Activated CD8-positive, alpha-beta memory T cell treated with anti-CD3 and anti-CD28 coated beads, Interleukin-2, amount 50 U/mL, for 24 hours (primary cell): ENCODE data around the gene HDAC11.
"Not testable (repeated sequence)": the region's sequence is repeated elsewhere in the genome, so short reads cannot be mapped to it uniquely, and the experiment has no call there.

Experiments used
- DNase-seq: peaks from one replicate; pipeline ENCODE4 v3.0.0-alpha.2; 2020; ENCODE audit errors: extremely low read depth

Gene HDAC11

GRCh38 chr3:13479582-13480339, at the start of gene HDAC11:
HDAC11 (plus strand) TSS chr3:13480306; CDS start chr3:13480348, 42 bp downstream.
- DNase-seq: peak; percentile 96

DNA sequence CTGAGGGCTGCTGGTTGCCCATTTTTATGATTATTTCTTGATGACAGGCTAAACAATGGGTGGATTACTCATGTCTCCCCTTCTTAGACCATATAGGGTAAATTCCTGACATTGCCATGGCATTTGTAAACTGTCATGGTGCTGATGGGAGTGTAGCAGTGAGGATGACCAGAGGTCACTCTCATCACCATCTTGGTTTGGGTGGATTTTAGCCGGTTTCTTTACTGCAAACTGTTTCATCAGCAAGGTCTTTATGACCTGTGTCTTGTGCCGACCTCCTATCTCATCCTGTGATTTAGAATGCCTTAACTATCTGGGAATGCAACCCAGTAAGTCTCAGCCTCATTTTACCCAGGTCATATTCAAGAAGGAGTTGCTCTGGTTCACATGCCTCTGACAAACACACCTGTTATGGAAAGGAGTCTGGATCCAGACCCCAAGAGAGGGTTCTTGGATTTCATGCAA, 49.7 kb upstream of the HDAC11 start:
- DNase-seq: not testable (repeated sequence)

DNA sequence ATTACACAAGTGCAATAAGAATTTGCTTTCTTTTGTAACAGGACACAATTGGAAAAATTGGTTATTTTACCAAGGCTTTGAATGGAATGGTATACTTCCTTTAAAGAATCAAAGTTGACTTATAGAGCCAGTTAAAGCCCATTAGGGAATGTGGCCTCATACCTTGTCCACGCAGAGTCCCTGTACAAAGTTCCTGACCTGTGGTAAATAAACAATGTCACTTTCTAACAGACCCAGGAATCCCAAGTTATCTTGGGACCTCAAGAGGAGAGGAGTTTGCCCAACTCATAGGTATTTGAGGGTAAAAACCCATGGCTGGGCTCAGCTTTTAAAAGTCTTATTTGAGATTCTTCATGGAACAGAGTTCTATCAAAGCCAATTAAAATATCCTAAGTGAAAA, 48.0 kb upstream of the HDAC11 start:
- no peak for DNase-seq

DNA sequence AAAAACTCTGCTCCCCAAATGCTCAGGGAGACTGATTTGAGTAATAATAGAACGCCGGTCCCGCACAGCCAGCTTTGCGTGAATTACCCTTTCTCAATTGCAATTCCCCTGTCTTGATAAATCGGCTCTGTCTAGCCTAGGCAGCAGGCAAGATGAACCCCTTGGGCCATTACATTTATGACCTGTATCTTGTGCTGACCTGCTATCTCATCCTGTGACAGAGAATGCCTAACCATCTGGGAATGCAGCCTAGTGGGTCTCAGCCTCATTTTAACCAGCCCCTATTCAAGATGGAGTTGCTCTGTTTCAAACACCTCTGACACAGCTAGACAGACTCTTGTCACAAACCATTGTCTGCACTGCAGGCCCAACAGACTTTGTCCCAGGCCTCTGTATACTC, 46.2 kb upstream of the HDAC11 start:
- no peak for DNase-seq

DNA sequence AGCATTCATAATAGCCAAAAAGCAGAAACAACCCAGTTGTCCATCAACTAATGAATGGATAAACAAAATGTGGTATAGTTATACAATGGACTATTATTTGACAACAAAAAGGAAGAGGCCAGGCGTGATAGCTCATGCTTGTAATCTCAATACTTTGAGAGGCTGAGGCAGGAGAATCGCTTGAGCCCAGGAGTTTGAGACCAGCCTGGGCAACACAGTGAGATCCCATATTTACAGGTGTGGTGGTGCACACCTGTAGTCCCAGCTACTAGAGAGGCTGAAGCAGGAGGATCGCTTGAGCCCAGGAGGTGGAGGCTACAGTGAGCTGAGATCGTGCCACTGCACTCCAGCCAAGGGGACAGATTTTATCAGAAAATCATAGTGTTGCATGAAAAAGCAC, 43.9 kb upstream of the HDAC11 start:
- DNase-seq: not testable (repeated sequence)

GRCh38 chr3:13440204-13440817, 39.8 kb upstream of the HDAC11 start:
- no peak for DNase-seq

- not testable (repeated sequence) for DNase-seq
Measured at GRCh38 chr3:13442882-13443281, 37.2 kb upstream of the HDAC11 start.

DNA sequence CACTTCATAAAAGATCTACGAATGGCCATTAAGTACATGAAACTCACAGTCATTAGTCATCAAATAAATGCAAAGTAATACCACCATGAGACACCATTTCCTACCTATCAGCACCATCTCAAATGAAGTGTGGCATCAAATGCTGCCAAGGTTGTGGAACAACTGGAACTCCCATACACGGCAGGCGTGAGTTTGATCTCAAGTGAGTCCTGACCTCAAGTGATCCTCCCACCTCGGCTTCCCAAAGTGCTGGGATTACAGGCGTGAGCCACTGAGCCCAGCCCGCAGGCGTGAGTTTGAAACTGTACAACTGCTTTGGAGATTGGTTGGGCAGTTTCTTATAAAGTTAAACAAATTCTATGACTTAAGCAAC, 28.8 kb upstream of the HDAC11 start:
- DNase-seq: no peak

DNA sequence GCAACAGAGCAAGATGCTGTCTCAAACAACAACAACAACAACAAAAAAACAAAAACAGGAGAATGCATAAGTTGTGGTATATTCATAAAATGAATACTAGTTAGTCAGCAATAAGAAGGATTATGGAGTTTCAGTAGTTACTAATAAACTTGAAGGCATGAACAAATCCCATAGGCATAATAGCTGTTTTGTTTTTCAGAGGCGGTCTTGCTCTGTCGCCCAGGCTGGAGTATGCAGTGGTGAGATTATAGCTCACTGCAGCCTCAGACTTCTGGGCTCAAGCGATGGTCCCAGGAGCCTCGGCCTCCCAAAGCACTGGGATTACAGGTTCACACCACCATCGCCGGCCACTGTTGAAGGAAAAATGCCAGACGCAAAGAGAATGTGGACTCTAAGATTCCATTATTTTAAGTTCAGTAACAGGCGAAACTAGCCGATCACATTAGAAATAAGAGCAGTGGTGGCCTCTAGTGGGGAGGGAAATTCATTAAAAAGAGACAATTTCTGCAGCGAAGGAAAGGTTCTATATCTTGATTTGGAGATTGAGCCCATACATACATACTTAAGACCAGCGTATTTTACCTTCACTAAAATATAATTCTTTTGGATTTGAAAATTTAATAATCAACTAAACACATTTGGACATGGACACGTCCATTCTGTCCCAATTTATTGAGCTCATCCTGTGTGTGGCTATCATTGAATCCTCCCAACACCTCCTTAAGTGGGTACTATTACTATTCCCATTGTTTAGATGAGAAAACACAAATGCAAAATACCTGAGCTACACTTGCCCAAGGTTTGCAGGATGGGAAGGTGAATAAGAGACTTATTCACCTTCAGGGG, 27.4 kb upstream of the HDAC11 start:
- DNase-seq: no peak

GRCh38 chr3:13455644-13456043, 24.5 kb upstream of the HDAC11 start:
- DNase-seq: no peak

- no peak for DNase-seq
Measured at GRCh38 chr3:13457593-13457992, 22.5 kb upstream of the HDAC11 start.

DNA sequence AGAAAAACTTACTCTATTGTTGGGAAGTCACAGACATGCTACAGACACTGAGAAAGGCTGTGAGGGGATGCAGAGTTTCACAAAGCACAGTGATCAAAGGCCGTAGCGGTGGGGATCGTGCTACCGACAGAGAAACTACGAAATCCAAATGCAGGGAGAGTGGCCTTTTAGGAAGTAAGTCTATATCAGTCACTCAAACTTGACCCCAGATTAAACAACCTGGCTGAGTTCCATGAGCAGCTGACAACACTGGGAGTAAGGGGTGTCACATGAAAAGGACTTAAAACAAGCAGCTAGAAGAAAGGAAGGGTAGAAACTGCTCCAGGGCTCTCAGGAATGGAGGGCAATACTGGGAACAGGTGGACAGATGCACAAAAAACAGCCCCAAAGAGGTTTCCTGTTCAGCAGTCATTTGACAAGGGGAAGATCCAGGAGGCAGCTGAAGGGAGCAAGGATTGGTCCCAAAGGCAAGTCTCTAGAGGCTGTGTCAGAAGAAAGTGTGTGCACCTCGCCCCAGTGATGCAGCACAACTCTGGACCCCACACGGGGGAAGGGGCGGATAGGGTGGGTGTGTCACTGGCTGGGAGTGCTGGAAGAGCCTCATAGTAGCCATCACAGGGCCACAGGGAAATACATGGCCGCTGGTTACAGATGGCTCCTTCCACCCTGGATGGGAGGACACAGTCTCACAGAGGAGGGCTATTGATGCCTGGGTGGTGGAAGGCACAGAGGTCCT, 20.3 kb upstream of the HDAC11 start:
- DNase-seq: no peak

DNA sequence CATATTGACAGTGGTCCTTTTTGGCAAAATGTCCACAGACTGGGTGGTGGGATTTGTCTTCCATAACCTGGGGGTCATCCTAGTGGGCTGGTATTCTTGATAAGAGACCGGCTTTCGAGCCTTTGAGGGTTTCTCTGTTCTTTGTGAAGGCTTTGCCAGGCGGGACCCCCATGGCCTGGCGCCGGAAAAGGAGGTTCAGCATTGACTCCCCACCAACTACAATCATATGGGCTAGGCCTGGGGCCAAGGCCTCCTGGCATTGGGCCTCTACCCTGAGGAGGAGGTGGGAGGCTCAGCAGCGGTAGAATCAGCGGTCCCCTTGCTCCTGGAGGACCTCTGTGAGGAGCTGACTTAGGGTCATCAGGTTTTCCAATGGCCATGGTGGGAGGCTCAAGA, 19.8 kb upstream of the HDAC11 start:
- DNase-seq: no peak

DNA sequence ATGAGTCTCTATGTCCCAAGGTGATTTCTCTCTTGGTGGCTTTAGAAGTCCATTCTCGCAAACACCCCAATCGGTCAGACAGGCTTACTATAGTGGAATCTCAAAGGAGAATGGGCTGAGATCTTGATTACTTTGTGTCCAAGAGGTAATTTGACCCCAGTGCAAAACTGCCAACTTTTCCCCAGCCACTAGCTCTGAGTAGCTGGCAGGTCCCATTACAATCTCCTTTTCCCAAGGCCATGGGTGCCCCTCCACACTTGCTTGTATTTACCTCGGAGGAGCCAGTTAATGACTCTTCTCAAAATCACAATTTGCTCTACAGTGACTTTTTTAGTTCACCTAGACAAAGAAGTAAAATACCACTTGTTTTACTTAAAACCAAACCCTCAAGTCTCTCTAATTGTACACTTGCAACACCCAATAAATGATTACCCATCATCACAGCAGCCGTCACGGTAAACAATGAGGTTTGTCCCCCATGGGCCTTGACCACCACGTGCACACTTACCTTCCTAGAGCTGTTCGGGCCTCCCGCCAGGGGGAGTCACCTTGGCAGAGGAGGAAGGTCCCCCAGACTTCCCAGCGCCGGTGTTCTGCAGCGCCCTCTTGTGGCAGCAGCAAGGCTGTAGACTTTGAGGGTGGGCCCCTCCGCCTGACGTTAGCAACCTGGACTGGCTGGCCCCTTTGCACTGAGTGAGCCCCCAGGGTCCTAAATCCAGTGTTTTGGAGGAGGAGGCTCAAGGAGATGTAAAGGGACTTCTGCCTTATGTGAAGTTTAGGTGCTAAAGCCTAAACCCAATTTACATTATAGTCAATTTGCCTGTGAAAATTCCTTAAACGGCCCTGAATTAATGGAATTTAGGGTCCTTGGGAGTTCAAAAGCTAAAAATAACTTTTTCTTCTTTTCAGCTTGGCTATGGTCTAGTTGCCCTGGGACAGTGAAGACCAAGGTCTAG, 18.7 kb upstream of the HDAC11 start:
- peak; percentile 51 for DNase-seq

DNA sequence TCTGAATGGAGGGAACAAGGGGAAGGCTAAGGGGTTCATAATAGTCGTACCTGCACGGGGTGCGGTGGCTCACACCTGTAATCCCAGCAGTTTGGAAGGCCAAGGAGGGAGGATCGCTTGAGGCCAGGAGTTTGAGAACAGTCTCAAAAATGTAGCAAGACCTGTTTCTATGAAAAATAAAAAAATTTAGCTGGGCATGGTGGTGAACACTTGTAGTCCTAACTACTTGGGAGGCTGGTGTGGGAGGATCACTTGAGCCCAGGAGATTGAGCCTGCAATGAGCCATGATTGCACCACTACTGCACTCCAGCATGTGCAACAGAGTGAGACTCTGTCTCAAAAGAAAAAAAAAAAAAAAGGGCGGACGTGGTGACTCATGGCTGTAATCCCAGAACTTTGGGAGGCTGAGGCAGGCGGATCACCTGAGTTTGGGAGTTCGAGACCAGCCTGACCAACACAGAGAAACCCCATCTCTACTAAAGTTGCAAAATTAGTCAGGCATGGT, 17.9 kb upstream of the HDAC11 start:
- DNase-seq: no peak

- DNase-seq: no peak
Measured at GRCh38 chr3:13462822-13463221, 17.3 kb upstream of the HDAC11 start.

DNA sequence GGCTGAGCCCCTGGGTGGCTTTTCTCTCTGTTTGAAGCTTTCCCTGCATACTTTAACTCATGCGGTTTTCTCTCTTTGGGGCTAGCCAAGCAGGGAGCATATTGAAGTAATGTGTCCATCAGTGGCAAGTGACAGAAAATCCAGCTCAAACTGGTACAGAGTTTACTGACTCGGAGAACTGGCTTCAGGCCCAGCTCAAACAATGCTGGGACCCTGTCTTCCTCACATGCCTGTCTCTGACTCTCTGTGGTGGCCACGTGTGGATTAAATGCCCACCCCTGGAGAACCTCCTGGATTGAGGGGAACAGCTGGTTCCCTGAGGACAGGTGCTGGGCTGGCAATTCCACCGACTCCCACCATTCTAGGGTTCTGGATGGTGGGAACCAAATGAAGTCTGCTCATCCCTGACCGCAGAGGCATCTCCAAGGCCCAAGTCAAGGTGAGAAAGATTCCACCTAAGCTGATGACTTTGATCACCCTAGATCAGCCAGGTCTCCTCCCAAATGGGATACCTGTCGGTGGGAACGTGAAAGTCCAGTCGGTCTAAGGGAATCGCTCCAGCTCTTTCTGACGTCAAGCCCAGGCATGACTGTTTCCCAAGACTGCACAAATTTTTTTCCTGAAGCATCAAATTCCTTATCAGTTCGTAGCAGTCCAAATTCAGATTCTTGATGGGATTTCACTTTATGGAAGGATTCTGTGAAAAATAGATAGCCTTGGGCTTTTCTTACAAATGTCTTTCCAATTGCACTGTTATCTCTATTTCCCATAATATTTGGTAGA, 16.3 kb upstream of the HDAC11 start:
- no peak for DNase-seq

- DNase-seq: no peak
Measured at GRCh38 chr3:13465236-13465873, 14.8 kb upstream of the HDAC11 start.

DNA sequence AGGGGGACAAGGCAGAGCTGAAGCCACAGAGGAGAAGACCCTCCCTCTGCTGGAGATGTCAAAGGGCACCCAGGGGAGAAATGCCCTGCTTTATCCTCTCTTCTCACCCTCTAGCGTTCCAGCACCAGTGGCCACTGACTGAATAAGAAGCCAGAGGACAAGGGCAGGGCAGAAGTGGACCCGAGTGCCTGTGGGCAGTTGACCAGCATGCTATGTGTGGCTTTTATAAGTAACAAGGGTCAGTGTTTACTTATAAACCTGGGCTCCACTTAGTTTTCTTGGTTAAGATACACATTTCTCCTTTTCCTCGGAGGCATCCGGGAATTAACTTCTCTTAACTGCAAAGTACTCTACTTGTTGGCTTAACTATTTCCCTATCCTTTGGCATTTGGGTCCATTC, 13.3 kb upstream of the HDAC11 start:
- DNase-seq: no peak
